Posterior vena cava (tissue), 2 donors: Measurements from ENCODE around the gene HIVEP3. TPM values are rescaled to one million over a fixed set of nuclear protein-coding genes. Genes with fewer than 3 reads are reported as not detected.

Source experiments
- DNase-seq: peaks from one replicate; pipeline ENCODE4 v3.0.0-alpha.2; 2020; ENCODE audit warnings: low spot score
- intact Hi-C, 2 donors: fragments of 100-400 bp; cut with DNase I; formaldehyde crosslinking; loops; one replicate each; pipeline versions ENCODE4 v1.14.1 to v1.14.2; 2022 to 2023
- total RNA-seq, 2 donors: library from RNA; stranded (reverse); fragmentation: NEBNext Ultra II Directional; extraction: Animal tissue kit (Norgen Biotek cat#: 25700); gene quantifications; one replicate each; pipeline ENCODE4 v1.2.1, GENCODE V29; 2021
- donor health status: DM: yes; HTN: yes; CAD: no.
- donor health status: DM: yes; HTN: yes; CAD: no.

The HIVEP3 gene
- total RNA-seq, 2 donors from 2014 or later, result 4.1 to 5.5 TPM

- intact Hi-C loops, result no loop called here
Observed at GRCh38 chr1:41731516-41732030, 187.1 kb downstream of the HIVEP3 start.

DNA sequence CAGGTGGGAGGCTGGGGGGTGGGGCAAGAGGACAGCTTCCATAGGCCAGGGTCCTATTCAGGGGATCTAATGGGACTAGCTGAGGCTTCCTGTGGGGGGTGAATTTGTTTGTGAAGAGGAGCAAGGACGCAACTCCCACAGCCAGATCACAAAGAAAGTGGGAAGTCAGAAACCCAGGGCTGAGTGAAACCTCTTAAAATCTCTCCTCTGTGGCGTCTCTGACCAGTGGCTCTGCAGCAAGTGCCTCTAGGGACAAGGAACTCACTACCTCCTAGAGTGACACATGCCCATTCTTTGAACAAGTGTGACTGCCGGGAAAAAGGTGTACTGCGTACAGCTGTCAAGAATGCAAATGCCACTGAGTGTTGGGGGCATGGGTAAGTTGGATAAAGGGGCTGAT, 187.9 kb downstream of the HIVEP3 start:
- no peak for DNase-seq
- intact Hi-C loops, result no loop called here

More at GRCh38 chr1:41731516-41732030, 187.1 kb downstream of the HIVEP3 start:
- peak; percentile 18 for DNase-seq

GRCh38 chr1:41728403-41729202, 190.1 kb downstream of the HIVEP3 start:
- intact Hi-C loops, result no loop called here
- no peak for DNase-seq

- DNase-seq, result no peak
- intact Hi-C loops, result no loop called here
Observed at GRCh38 chr1:41727749-41728115, 191.0 kb downstream of the HIVEP3 start.

GRCh38 chr1:41726899-41727748, 191.6 kb downstream of the HIVEP3 start:
- intact Hi-C loops, result no loop called here
- DNase-seq, result peak; percentile 91

DNA sequence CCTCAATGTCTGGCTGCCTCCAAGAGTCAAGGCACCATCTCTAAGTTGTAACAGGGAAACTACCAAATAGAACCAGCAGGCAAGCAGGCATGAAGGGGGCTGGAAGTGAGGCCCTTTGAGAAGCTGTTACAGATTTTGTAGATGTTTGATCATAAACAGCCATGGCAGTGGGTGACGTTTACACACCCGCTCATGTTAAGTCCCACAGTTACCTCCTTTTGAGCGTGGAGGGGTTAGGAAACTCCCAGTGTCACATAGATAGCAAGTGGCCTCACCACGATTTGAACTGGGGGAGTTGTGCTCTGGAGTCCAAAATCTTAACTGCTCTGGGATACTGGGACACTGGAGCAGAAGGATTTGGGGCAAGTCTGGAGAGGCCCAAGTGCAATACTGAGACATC, 192.4 kb downstream of the HIVEP3 start:
- no peak for DNase-seq
- intact Hi-C loops, result no loop called here

GRCh38 chr1:41724926-41725325, 193.8 kb downstream of the HIVEP3 start:
- no peak for DNase-seq
- intact Hi-C loops, result no loop called here

DNA sequence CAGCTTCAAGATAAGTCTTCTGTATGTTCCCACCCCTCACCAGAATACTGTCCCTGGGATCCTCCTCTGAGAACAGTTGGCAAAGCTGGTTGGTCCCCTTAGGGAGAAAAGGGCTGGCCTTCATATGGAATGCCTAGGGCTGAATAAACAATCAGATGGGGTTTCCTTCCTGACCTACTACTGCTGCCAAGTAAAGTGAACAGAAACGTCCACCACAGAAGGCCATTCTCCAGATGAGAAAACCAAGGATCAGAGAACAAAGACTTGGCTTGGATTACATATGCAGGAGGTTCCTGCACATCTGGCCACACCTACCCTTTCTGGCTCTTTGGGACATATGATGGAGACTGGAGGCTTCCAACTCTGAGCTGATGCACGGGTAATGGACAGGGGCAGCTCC, 194.5 kb downstream of the HIVEP3 start:
- no peak for DNase-seq
- intact Hi-C loops, result no loop called here

GRCh38 chr1:41723786-41724185, 194.9 kb downstream of the HIVEP3 start:
- intact Hi-C loops, result no loop called here
- DNase-seq, result no peak

DNA sequence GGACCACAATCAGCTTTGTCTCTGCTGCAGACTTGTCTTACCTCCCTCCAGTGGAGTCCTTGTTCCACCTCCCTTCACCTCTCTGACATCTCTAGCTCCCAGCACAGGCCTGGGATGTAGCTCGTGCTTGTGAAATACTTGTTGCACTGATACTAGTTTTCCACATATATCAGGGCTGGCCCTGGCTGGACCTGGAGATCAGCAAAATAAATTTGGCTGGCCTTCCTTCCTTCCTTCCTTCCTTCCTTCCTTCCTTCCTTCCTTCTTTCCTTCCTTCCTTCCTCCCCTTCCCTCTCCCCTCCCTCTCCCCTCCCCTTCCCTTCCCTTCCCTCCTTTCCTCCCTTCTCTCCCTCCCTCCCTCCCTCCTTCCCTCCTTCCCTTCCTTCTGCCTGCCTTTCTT, 196.5 kb downstream of the HIVEP3 start:
- intact Hi-C loops, result no loop called here
- no peak for DNase-seq

DNA sequence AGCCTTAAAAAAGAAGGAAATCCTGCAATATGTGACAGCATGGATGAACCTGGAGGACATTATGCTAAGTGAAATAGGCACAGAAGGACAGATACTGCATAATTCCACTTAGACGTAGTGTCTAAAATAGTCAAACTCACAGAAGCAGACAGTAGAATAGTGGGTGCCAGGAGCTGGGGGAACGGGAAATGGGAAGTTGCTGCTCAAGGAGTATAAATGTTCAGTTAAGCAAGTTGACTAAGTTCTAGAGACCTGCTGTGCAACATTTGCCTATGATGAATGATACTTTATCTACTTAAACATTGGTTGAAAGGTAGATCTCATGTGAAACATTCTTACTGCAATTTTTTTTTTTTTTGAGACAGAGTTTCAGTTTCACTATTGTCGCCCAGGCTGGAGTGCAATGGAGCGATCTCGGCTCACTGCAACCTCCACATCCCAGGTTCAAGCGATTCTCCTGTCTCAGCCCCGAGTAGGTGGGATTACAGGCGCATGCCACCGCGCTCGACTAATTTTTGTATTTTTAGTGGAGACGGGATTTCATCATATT, 197.8 kb downstream of the HIVEP3 start:
- no peak for DNase-seq
- intact Hi-C loops, result no loop called here

GRCh38 chr1:41719590-41719989, 199.1 kb downstream of the HIVEP3 start:
- DNase-seq, result no peak
- intact Hi-C loops, result no loop called here

- no peak for DNase-seq
- intact Hi-C loops, result no loop called here
Observed at GRCh38 chr1:41719128-41719527, 199.6 kb downstream of the HIVEP3 start.

DNA sequence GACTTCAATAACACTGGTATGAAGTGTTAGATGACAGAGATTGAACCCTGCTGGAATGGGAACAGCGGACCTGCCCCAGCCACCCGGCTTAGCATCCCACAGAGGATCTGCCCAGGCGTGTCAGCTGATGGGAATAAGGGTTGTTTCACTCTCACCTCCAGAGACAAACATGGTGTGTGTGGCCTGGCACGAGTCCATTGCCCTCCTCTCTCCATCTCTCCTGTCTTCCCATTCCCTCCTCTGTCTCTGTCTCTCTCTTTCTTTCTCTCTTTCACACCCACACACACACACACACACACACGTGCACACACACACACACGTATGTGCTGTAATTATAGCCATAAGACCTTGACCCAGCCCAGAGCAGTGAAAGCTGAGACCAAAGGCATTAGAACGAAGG, 200.2 kb downstream of the HIVEP3 start:
- intact Hi-C loops, result no loop called here
- no peak for DNase-seq

- intact Hi-C loops, result no loop called here
- DNase-seq, result peak; percentile 48
Observed at GRCh38 chr1:41716188-41717130, 202.3 kb downstream of the HIVEP3 start.

DNA sequence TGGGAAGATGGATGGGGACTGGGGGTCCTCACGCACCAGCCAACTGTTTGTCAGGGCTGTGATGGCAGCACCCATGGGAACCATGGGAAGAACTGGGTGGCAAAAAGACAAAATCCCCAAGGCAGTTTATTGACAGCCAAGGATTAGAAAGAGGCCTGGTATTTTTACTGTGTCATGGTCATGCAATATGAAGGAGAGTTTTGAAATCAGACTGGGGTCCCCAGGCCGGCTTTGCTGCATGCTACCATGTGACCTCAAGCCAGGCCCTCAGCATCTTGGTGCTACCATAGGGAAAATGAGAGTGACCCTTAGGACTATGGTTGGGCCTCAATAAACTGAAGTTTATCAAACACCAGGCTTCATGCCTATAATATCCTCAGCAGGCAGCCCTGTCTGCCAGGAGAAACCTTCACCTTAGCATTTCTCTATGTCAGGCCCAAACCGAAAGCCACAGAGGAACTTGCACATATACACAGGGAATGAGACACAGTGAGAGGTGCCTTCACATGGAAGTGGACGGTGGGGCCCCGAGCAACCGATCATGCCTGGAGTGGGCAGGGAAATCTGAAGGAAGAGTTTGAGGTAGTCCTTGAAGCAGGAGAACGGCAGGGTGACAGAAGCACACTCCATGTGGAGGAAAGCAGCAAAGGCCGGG, 203.2 kb downstream of the HIVEP3 start:
- intact Hi-C loops, result no loop called here
- peak; percentile 71 for DNase-seq

DNA sequence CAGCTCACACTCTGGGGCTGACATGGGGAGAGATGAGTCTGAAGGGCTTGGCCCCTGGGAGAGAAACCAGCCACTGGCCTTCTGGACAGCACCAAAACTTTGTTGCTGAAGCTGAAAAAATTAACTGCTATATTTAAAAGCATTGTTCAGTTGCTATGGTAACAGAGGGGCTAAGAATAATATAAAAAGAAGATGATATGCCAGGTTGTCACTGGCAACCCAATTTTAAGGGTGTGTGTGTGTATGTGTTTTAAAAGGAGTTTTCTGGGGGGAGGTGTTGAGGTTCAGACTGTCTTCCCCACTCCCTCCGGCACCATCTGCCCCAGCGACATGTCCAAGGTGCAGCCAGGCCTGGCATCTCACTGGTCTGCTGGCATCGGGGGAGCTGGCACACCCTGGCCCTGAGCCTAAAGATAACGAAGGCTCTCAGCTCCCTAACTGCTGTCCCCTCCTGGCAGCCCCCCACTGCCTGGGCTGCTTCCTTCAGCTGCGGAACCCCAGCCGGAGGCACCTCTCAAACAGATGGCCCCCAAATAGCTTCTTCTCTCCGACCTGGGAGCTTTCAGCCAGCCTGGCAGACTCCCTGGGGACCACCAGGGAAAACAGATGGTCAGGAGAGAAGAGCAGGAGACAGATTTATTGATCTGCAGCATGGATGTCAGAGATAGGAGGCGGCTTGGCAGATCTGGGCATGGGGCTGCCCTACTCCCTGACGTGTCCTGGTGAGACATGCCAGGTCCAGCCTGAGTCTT, 203.9 kb downstream of the HIVEP3 start:
- intact Hi-C loops, result no loop called here
- peak; percentile 47 for DNase-seq
